ENCODE measurements around the gene RABL2B.
"Not testable (repeated sequence)": the region's sequence is repeated elsewhere in the genome, so short reads cannot be mapped to it uniquely, and the experiment has no call there.

The RABL2B gene

GRCh38 chr22:50761829-50762228 is 21.6 kb downstream of the RABL2B start:
- H3K4me2 ChIP-seq; H3K4me3 ChIP-seq (IDR thresholded peaks at IDR 0.05; ENCODE audit: insufficient read depth, low read depth, low read length); H3K27ac ChIP-seq; H3K4me1 ChIP-seq (ENCODE audit: low read depth, poor library complexity, severe bottlenecking); H3K79me2 ChIP-seq (ENCODE audit: insufficient read depth, low read depth); H3K36me3 ChIP-seq (ENCODE audit: insufficient read depth); H4K20me1 ChIP-seq (ENCODE audit: insufficient read depth); H3K27me3 ChIP-seq (ENCODE audit: insufficient read depth, low read depth); H3K9ac ChIP-seq; H2AFZ ChIP-seq (ENCODE audit: low read depth): not testable (repeated sequence)

- H4K20me1 ChIP-seq (ENCODE audit: insufficient read depth); H3K4me3 ChIP-seq (IDR thresholded peaks at IDR 0.05; ENCODE audit: insufficient read depth, low read depth, low read length): not testable (repeated sequence)
Measured at GRCh38 chr22:50759597-50760341, 23.7 kb downstream of the RABL2B start.

GRCh38 chr22:50756949-50757491 is 26.4 kb downstream of the RABL2B start:
- not testable (repeated sequence) for H4K20me1 ChIP-seq (ENCODE audit: insufficient read depth); H3K36me3 ChIP-seq (ENCODE audit: insufficient read depth); H3K4me1 ChIP-seq (ENCODE audit: low read depth, poor library complexity, severe bottlenecking); H3K79me2 ChIP-seq (ENCODE audit: insufficient read depth, low read depth); H3K27me3 ChIP-seq (ENCODE audit: insufficient read depth, low read depth); H3K4me3 ChIP-seq (IDR thresholded peaks at IDR 0.05; ENCODE audit: insufficient read depth, low read depth, low read length)
- Histone ChIP-seq H2AFZ (ENCODE audit: low read depth) (peak overlapping the region; percentile 83), H3K27ac (peak overlapping the region; percentile 49; the same call in 1 of the 2 replicates), H3K4me2 (peak overlapping the region; percentile 93), H3K9ac (peak overlapping the region; percentile 60; the same call in 1 of the 2 replicates)

More at GRCh38 chr22:50759597-50760341, 23.7 kb downstream of the RABL2B start:
- not testable (repeated sequence) for H3K9ac ChIP-seq; H3K36me3 ChIP-seq (ENCODE audit: insufficient read depth); H3K79me2 ChIP-seq (ENCODE audit: insufficient read depth, low read depth); H3K27ac ChIP-seq; H2AFZ ChIP-seq (ENCODE audit: low read depth); H3K4me2 ChIP-seq; H3K4me1 ChIP-seq (ENCODE audit: low read depth, poor library complexity, severe bottlenecking); H3K27me3 ChIP-seq (ENCODE audit: insufficient read depth, low read depth)

- H4K20me1 ChIP-seq (ENCODE audit: insufficient read depth), result not testable (repeated sequence)
Measured at GRCh38 chr22:50756406-50756805, 27.0 kb downstream of the RABL2B start.

GRCh38 chr22:50755251-50755650 is 28.2 kb downstream of the RABL2B start:
- not testable (repeated sequence) for H2AFZ ChIP-seq (ENCODE audit: low read depth); H3K27me3 ChIP-seq (ENCODE audit: insufficient read depth, low read depth); H3K4me1 ChIP-seq (ENCODE audit: low read depth, poor library complexity, severe bottlenecking); H3K9ac ChIP-seq; H3K36me3 ChIP-seq (ENCODE audit: insufficient read depth); H4K20me1 ChIP-seq (ENCODE audit: insufficient read depth); H3K4me2 ChIP-seq; H3K79me2 ChIP-seq (ENCODE audit: insufficient read depth, low read depth); H3K4me3 ChIP-seq (IDR thresholded peaks at IDR 0.05; ENCODE audit: insufficient read depth, low read depth, low read length); H3K27ac ChIP-seq

More at GRCh38 chr22:50756406-50756805, 27.0 kb downstream of the RABL2B start:
- not testable (repeated sequence) for H3K9ac ChIP-seq; H3K4me2 ChIP-seq; H3K4me1 ChIP-seq (ENCODE audit: low read depth, poor library complexity, severe bottlenecking); H3K36me3 ChIP-seq (ENCODE audit: insufficient read depth); H2AFZ ChIP-seq (ENCODE audit: low read depth); H3K27ac ChIP-seq; H3K79me2 ChIP-seq (ENCODE audit: insufficient read depth, low read depth); H3K27me3 ChIP-seq (ENCODE audit: insufficient read depth, low read depth); H3K4me3 ChIP-seq (IDR thresholded peaks at IDR 0.05; ENCODE audit: insufficient read depth, low read depth, low read length)

- H3K36me3 ChIP-seq (ENCODE audit: insufficient read depth); H4K20me1 ChIP-seq (ENCODE audit: insufficient read depth); H3K27me3 ChIP-seq (ENCODE audit: insufficient read depth, low read depth); H2AFZ ChIP-seq (ENCODE audit: low read depth); H3K9ac ChIP-seq; H3K79me2 ChIP-seq (ENCODE audit: insufficient read depth, low read depth); H3K4me2 ChIP-seq; H3K27ac ChIP-seq; H3K4me3 ChIP-seq (IDR thresholded peaks at IDR 0.05; ENCODE audit: insufficient read depth, low read depth, low read length); H3K4me1 ChIP-seq (ENCODE audit: low read depth, poor library complexity, severe bottlenecking): not testable (repeated sequence)
Measured at GRCh38 chr22:50749302-50750074, 33.9 kb downstream of the RABL2B start.

GRCh38 chr22:50748630-50749029 is 34.8 kb downstream of the RABL2B start:
- not testable (repeated sequence) for H3K4me2 ChIP-seq; H3K9ac ChIP-seq; H3K27ac ChIP-seq; H4K20me1 ChIP-seq (ENCODE audit: insufficient read depth); H3K4me3 ChIP-seq (IDR thresholded peaks at IDR 0.05; ENCODE audit: insufficient read depth, low read depth, low read length); H2AFZ ChIP-seq (ENCODE audit: low read depth); H3K36me3 ChIP-seq (ENCODE audit: insufficient read depth); H3K4me1 ChIP-seq (ENCODE audit: low read depth, poor library complexity, severe bottlenecking); H3K27me3 ChIP-seq (ENCODE audit: insufficient read depth, low read depth); H3K79me2 ChIP-seq (ENCODE audit: insufficient read depth, low read depth)

- not testable (repeated sequence) for H4K20me1 ChIP-seq (ENCODE audit: insufficient read depth); H3K79me2 ChIP-seq (ENCODE audit: insufficient read depth, low read depth); H2AFZ ChIP-seq (ENCODE audit: low read depth); H3K36me3 ChIP-seq (ENCODE audit: insufficient read depth); H3K27ac ChIP-seq; H3K4me3 ChIP-seq (IDR thresholded peaks at IDR 0.05; ENCODE audit: insufficient read depth, low read depth, low read length); H3K4me2 ChIP-seq; H3K4me1 ChIP-seq (ENCODE audit: low read depth, poor library complexity, severe bottlenecking); H3K27me3 ChIP-seq (ENCODE audit: insufficient read depth, low read depth); H3K9ac ChIP-seq
Measured at GRCh38 chr22:50747521-50747920, 35.9 kb downstream of the RABL2B start.

- not testable (repeated sequence) for H3K79me2 ChIP-seq (ENCODE audit: insufficient read depth, low read depth); H3K4me2 ChIP-seq; H3K9ac ChIP-seq; H3K4me3 ChIP-seq (IDR thresholded peaks at IDR 0.05; ENCODE audit: insufficient read depth, low read depth, low read length); H2AFZ ChIP-seq (ENCODE audit: low read depth); H3K27ac ChIP-seq; H3K27me3 ChIP-seq (ENCODE audit: insufficient read depth, low read depth); H3K36me3 ChIP-seq (ENCODE audit: insufficient read depth); H3K4me1 ChIP-seq (ENCODE audit: low read depth, poor library complexity, severe bottlenecking); H4K20me1 ChIP-seq (ENCODE audit: insufficient read depth)
Measured at GRCh38 chr22:50744424-50744823, 39.0 kb downstream of the RABL2B start.

- H3K4me3 ChIP-seq (IDR thresholded peaks at IDR 0.05; ENCODE audit: insufficient read depth, low read depth, low read length); H3K4me1 ChIP-seq (ENCODE audit: low read depth, poor library complexity, severe bottlenecking); H3K36me3 ChIP-seq (ENCODE audit: insufficient read depth); H3K79me2 ChIP-seq (ENCODE audit: insufficient read depth, low read depth); H3K9ac ChIP-seq; H2AFZ ChIP-seq (ENCODE audit: low read depth); H3K27me3 ChIP-seq (ENCODE audit: insufficient read depth, low read depth); H4K20me1 ChIP-seq (ENCODE audit: insufficient read depth); H3K4me2 ChIP-seq; H3K27ac ChIP-seq: not testable (repeated sequence)
Measured at GRCh38 chr22:50740714-50741113, 42.7 kb downstream of the RABL2B start.
